Esophagus (tissue), 2 donors: Measurements from ENCODE around the gene CCDC27. TPM values are rescaled to one million over a fixed set of nuclear protein-coding genes. Genes with fewer than 3 reads are reported as not detected.

Experiments
- H3K27ac ChIP-seq, 2 donors: one replicate each; pipeline ENCODE4 v1.5.1; 2013; ENCODE audit warnings: low read depth in 2 of 2, mild to moderate bottlenecking in 2 of 2, inconsistent platforms in 1 of 2, low read length in 1 of 2, moderate library complexity in 1 of 2
- H3K27me3 ChIP-seq, 2 donors: one replicate each; pipeline ENCODE4 v1.6.1; 2013; ENCODE audit warnings: low read length in 2 of 2, control low read depth in 1 of 2, mild to moderate bottlenecking in 1 of 2; ENCODE audit not compliant: insufficient read depth in 2 of 2, control insufficient read depth in 1 of 2
- H3K36me3 ChIP-seq, 2 donors: one replicate each; pipeline ENCODE4 v1.6.1; 2013; ENCODE audit warnings: low read length in 1 of 2; ENCODE audit not compliant: control insufficient read depth in 2 of 2, insufficient read depth in 2 of 2
- H3K4me1 ChIP-seq, 2 donors: one replicate each; pipeline ENCODE4 v1.6.1; 2013; ENCODE audit warnings: low read length in 1 of 2; ENCODE audit not compliant: control insufficient read depth in 2 of 2, insufficient read depth in 2 of 2
- H3K4me3 ChIP-seq, 2 donors: one replicate each; pipeline ENCODE4 v1.5.1; 2013; ENCODE audit warnings: low read length in 2 of 2, mild to moderate bottlenecking in 2 of 2, low read depth in 1 of 2, moderate library complexity in 1 of 2
- H3K9me3 ChIP-seq, 2 donors: one replicate each; pipeline ENCODE4 v1.6.1; 2013; ENCODE audit warnings: mild to moderate bottlenecking in 2 of 2, low read depth in 1 of 2, low read length in 1 of 2, moderate library complexity in 1 of 2; ENCODE audit not compliant: control insufficient read depth in 2 of 2, insufficient read depth in 1 of 2
- WGBS, 2 donors: extraction: QIAGEN DNeasy Blood & Tissue Kit; methylation state at CpG; one replicate each; pipeline ENCODE4 v1.1.7; 2013; 5-methylcytosine and 5-hydroxymethylcytosine counted together
- polyA plus RNA-seq, 2 donors: library from polyadenylated mRNA; stranded (reverse); fragments of 200-250 nt; gene quantifications; one replicate each; pipeline ENCODE4 v1.2.3, GENCODE V29; 2013
- donor health status: healthy with polysubstance abuse.
- donor health status: Bipolar disorder and iron deficiency.

The CCDC27 gene
- polyA plus RNA-seq, 2 donors = not detected

GRCh38 chr1:3729594-3730542 lies 22.4 kb upstream of the CCDC27 start:
- Histone ChIP-seq H3K4me1 (no peaks in the 10 kb centered on the region), H3K4me3 (no peak overlapping the region), H3K27me3 (no peaks in the 10 kb centered on the region), H3K36me3 (peaks cover 0 to 8% of the 10 kb centered on the region in 2 donors), H3K27ac (no peak overlapping the region), H3K9me3 (no peaks in the 10 kb centered on the region)
- WGBS, 2 donors = 74 to 76% methylated on average over 32 of the region's 32 CpGs

- WGBS, 2 donors = 73 to 79% methylated on average over 25 of the region's 25 CpGs
Observed at GRCh38 chr1:3730543-3731247, 21.6 kb upstream of the CCDC27 start.

GRCh38 chr1:3731583-3732433 lies 20.4 kb upstream of the CCDC27 start:
- WGBS, 2 donors = 62 to 64% methylated on average over 25 of the region's 25 CpGs
- Histone ChIP-seq H3K27me3 (no peaks in the 10 kb centered on the region), H3K27ac (no peak overlapping the region), H3K9me3 (no peaks in the 10 kb centered on the region), H3K4me3 (no peak overlapping the region), H3K36me3 (peaks cover 3 to 11% of the 10 kb centered on the region in 2 donors), H3K4me1 (no peaks in the 10 kb centered on the region)

More at GRCh38 chr1:3730543-3731247, 21.6 kb upstream of the CCDC27 start:
- H3K36me3 ChIP-seq = peaks cover 0 to 10% of the 10 kb centered on the region in 2 donors
- no peaks in the 10 kb centered on the region for H3K9me3 ChIP-seq
- no peaks in the 10 kb centered on the region for H3K4me1 ChIP-seq
- H3K27ac ChIP-seq = no peak overlapping the region
- H3K4me3 ChIP-seq = no peak overlapping the region
- no peaks in the 10 kb centered on the region for H3K27me3 ChIP-seq

GRCh38 chr1:3732434-3733093 lies 19.7 kb upstream of the CCDC27 start:
- Histone ChIP-seq H3K4me1 (no peaks in the 10 kb centered on the region), H3K27me3 (no peaks in the 10 kb centered on the region), H3K9me3 (no peaks in the 10 kb centered on the region), H3K4me3 (no peak overlapping the region), H3K36me3 (peaks cover 3 to 12% of the 10 kb centered on the region in 2 donors), H3K27ac (no peak overlapping the region)
- 57 to 67% methylated on average over 35 to 37 of the region's 37 CpGs for WGBS, 2 donors

GRCh38 chr1:3733094-3733882 lies 19.0 kb upstream of the CCDC27 start:
- Histone ChIP-seq H3K36me3 (peaks cover 3 to 16% of the 10 kb centered on the region in 2 donors), H3K4me1 (no peaks in the 10 kb centered on the region), H3K27me3 (no peaks in the 10 kb centered on the region), H3K27ac (no peak overlapping the region), H3K9me3 (no peaks in the 10 kb centered on the region), H3K4me3 (no peak overlapping the region)
- WGBS, 2 donors = 74 to 75% methylated on average over 29 of the region's 29 CpGs

- no peaks in the 10 kb centered on the region for H3K4me1 ChIP-seq
- no peaks in the 10 kb centered on the region for H3K9me3 ChIP-seq
- no peak overlapping the region for H3K27ac ChIP-seq
- no peaks in the 10 kb centered on the region for H3K27me3 ChIP-seq
- peaks cover 3 to 20% of the 10 kb centered on the region in 2 donors for H3K36me3 ChIP-seq
- H3K4me3 ChIP-seq = no peak overlapping the region
- 59 to 74% methylated on average over 14 to 17 of the region's 17 CpGs for WGBS, 2 donors
Observed at GRCh38 chr1:3733883-3734589, 18.2 kb upstream of the CCDC27 start.

- peaks cover 3 to 21% of the 10 kb centered on the region in 2 donors for H3K36me3 ChIP-seq
Observed at GRCh38 chr1:3734602-3735001, 17.6 kb upstream of the CCDC27 start.

GRCh38 chr1:3735027-3735681 lies 17.1 kb upstream of the CCDC27 start:
- H3K27ac ChIP-seq = no peak overlapping the region
- H3K36me3 ChIP-seq = peaks cover 3 to 24% of the 10 kb centered on the region in 2 donors
- no peaks in the 10 kb centered on the region for H3K27me3 ChIP-seq
- no peak overlapping the region for H3K4me3 ChIP-seq
- H3K4me1 ChIP-seq = no peaks in the 10 kb centered on the region
- H3K9me3 ChIP-seq = no peaks in the 10 kb centered on the region
- 79 to 82% methylated on average over 12 of the region's 12 CpGs for WGBS, 2 donors

More at GRCh38 chr1:3734602-3735001, 17.6 kb upstream of the CCDC27 start:
- H3K27me3 ChIP-seq = no peaks in the 10 kb centered on the region
- WGBS, 2 donors = 88 to 90% methylated on average over 16 of the region's 16 CpGs
- no peaks in the 10 kb centered on the region for H3K4me1 ChIP-seq
- no peak overlapping the region for H3K27ac ChIP-seq
- H3K9me3 ChIP-seq = no peaks in the 10 kb centered on the region
- H3K4me3 ChIP-seq = no peak overlapping the region
